Measurements from ENCODE around the gene STIM1.

The STIM1 gene

DNA sequence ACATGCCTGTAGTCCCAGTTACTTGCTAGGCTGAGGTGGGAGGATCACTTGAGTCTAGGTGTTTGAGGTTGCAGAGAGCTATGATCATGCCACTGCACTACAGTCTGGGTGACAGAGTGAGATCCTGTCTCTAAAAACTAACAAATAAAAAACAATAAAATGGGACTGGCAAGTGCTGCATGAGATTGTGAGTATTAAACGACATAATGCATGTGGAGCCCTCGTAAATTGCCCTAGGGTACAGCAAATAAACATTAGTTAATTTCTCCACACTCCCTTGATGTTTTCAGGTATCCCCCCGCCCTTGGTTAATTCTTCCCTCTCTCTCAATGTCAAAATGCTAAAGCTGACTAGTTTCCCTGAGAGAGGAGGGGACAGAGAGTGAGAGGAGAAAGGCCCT is 9.8 kb upstream of the STIM1 start:
- no peaks in the 10 kb centered on the region for H4K20me1 ChIP-seq (ENCODE audit: low read depth, low read length)
- no peak overlapping the region for H3K9ac ChIP-seq (ENCODE audit: low read length)
- peaks cover 16% of the 10 kb centered on the region for H3F3A ChIP-seq (ENCODE audit: insufficient read depth)
- TF ChIP-seq CTCF (IDR thresholded peaks at IDR 0.05; ENCODE audit: insufficient read depth, low read length, poor library complexity, severe bottlenecking): no peak
- no peak for TF ChIP-seq EZH2phosphoT487 (conservative IDR thresholded peaks at IDR 0.05; ENCODE audit: low read length)
- no peaks in the 10 kb centered on the region for H3K27me3 ChIP-seq (ENCODE audit: low read length)
- no peak overlapping the region for H3K4me3 ChIP-seq (ENCODE audit: insufficient read depth, low read length, poor library complexity, severe bottlenecking)
- no peak overlapping the region for H3K4me2 ChIP-seq (ENCODE audit: low read depth, low read length, poor library complexity, severe bottlenecking)
- no peaks in the 10 kb centered on the region for H3K9me3 ChIP-seq (ENCODE audit: insufficient read depth, low read length)
- H3K36me3 ChIP-seq (ENCODE audit: low read length): no peaks in the 10 kb centered on the region
- H2AFZ ChIP-seq (ENCODE audit: low read depth, low read length, severe bottlenecking): no peak overlapping the region
- H3K9me2 ChIP-seq (replicated peaks; ENCODE audit: insufficient read depth, low read length): no peaks in the 10 kb centered on the region
- no peak overlapping the region for H3K27ac ChIP-seq (ENCODE audit: low read depth, low read length)
- H3K79me2 ChIP-seq (ENCODE audit: insufficient read depth, low read length): no peaks in the 10 kb centered on the region

GRCh38 chr11:3849297-3849874 is 6.1 kb upstream of the STIM1 start:
- Histone ChIP-seq H3F3A (ENCODE audit: insufficient read depth) (peaks cover 12% of the 10 kb centered on the region), H2AFZ (ENCODE audit: low read depth, low read length, severe bottlenecking) (no peak overlapping the region), H3K27ac (ENCODE audit: low read depth, low read length) (no peak overlapping the region), H3K27me3 (ENCODE audit: low read length) (no peaks in the 10 kb centered on the region), H4K20me1 (ENCODE audit: low read depth, low read length) (no peaks in the 10 kb centered on the region), H3K4me2 (ENCODE audit: low read depth, low read length, poor library complexity, severe bottlenecking) (no peak overlapping the region), H3K79me2 (ENCODE audit: insufficient read depth, low read length) (no peaks in the 10 kb centered on the region), H3K4me3 (ENCODE audit: insufficient read depth, low read length, poor library complexity, severe bottlenecking) (no peak overlapping the region), H3K9me2 (replicated peaks; ENCODE audit: insufficient read depth, low read length) (no peaks in the 10 kb centered on the region), H3K9ac (ENCODE audit: low read length) (no peak overlapping the region), H3K36me3 (ENCODE audit: low read length) (no peaks in the 10 kb centered on the region), H3K9me3 (ENCODE audit: insufficient read depth, low read length) (no peaks in the 10 kb centered on the region)
- TF ChIP-seq CTCF (IDR thresholded peaks at IDR 0.05; ENCODE audit: insufficient read depth, low read length, poor library complexity, severe bottlenecking) (peak; percentile 85), EZH2phosphoT487 (conservative IDR thresholded peaks at IDR 0.05; ENCODE audit: low read length) (no peak)

DNA sequence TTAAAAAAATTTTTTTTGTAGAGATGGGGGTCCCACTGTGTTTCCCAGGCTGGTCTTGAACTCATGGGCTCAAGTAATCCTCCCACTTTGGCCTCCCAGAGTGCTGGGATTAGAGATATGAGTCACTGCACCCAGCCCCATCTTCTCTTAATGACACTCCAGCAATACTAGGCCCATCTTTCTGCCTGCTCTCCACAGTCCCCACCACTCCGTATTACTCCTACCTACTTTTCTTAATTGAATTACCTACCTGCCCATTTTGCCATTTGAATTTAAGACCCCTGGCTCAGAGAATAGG is 2.0 kb upstream of the STIM1 start:
- peak overlapping the region; percentile 76 for H3K4me2 ChIP-seq (ENCODE audit: low read depth, low read length, poor library complexity, severe bottlenecking)
- peak overlapping the region; percentile 85 for H2AFZ ChIP-seq (ENCODE audit: low read depth, low read length, severe bottlenecking)
- H3K9me2 ChIP-seq (replicated peaks; ENCODE audit: insufficient read depth, low read length): no peaks in the 10 kb centered on the region
- H3F3A ChIP-seq (ENCODE audit: insufficient read depth): peaks cover 16% of the 10 kb centered on the region
- H3K27me3 ChIP-seq (ENCODE audit: low read length): no peaks in the 10 kb centered on the region
- H3K4me3 ChIP-seq (ENCODE audit: insufficient read depth, low read length, poor library complexity, severe bottlenecking): no peak overlapping the region
- no peaks in the 10 kb centered on the region; the same call in 1 of the 2 replicates for H4K20me1 ChIP-seq (ENCODE audit: low read depth, low read length)
- peak overlapping the region; percentile 72 for H3K9ac ChIP-seq (ENCODE audit: low read length)
- peak overlapping the region; percentile 93 for H3K27ac ChIP-seq (ENCODE audit: low read depth, low read length)
- TF ChIP-seq EZH2phosphoT487 (conservative IDR thresholded peaks at IDR 0.05; ENCODE audit: low read length): no peak
- no peak for TF ChIP-seq CTCF (IDR thresholded peaks at IDR 0.05; ENCODE audit: insufficient read depth, low read length, poor library complexity, severe bottlenecking)
- H3K79me2 ChIP-seq (ENCODE audit: insufficient read depth, low read length): peaks cover 19% of the 10 kb centered on the region; the same call in 1 of the 2 replicates
- H3K9me3 ChIP-seq (ENCODE audit: insufficient read depth, low read length): no peaks in the 10 kb centered on the region
- H3K36me3 ChIP-seq (ENCODE audit: low read length): no peaks in the 10 kb centered on the region

All from SU-DHL-6 (cell line).